ENCODE measurements around the gene HS6ST1. TPM values are rescaled to one million over a fixed set of nuclear protein-coding genes. Genes with fewer than 3 reads are reported as not detected.
A peak's percentile ranks its signal among the peaks of the same experiment; 100 is the strongest.

Gene HS6ST1
- total RNA-seq, 6 experiments from 2014 or later: 18.0 to 53.5 (median 31.0) TPM

DNA sequence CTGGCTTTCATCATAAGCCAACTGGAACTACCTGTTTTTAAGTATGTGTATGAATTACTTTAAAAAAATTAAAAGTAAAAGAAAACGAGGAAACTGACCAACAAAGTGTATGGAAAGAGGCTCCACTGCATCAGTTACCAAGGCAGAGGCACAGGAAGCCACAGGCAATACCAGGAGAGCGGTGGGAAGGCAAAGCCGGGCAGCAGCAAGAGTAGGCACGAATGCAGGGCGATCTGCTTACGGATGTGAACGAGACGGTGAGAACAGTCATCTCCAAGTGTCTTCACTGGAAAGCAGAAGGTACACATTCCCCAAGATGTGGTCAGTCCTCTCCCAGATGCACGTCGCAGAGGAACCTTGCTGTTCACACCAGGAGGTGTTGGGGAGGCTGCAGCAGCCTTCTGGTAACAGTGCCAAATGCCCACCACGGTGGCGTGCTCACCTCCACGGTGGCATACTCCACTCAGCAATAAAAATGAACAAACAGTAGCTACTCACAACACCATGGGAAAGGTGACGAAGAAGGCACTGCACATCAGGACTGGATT lies 43.1 kb downstream of the HS6ST1 start:
- H3K4me1 ChIP-seq: peaks cover 0 to 26% (median 8%) of the 10 kb centered on the region in 4 donors
- DNase-seq: no peak
- H3K9me3 ChIP-seq: no peaks in the 10 kb centered on the region
- 88% methylated on average over 2 of the region's 14 CpGs for WGBS (ENCODE audit: insufficient coverage, low coverage, low lambda C conversion rate, missing lambda C conversion rate)
- no peak overlapping the region for H3K27ac ChIP-seq
- no peak overlapping the region for H3K4me3 ChIP-seq
- H3K36me3 ChIP-seq: peaks cover 0 to 3% (median 2%) of the 10 kb centered on the region in 4 donors
- no peaks in the 10 kb centered on the region for H3K27me3 ChIP-seq
- TF ChIP-seq, protein P1, sequence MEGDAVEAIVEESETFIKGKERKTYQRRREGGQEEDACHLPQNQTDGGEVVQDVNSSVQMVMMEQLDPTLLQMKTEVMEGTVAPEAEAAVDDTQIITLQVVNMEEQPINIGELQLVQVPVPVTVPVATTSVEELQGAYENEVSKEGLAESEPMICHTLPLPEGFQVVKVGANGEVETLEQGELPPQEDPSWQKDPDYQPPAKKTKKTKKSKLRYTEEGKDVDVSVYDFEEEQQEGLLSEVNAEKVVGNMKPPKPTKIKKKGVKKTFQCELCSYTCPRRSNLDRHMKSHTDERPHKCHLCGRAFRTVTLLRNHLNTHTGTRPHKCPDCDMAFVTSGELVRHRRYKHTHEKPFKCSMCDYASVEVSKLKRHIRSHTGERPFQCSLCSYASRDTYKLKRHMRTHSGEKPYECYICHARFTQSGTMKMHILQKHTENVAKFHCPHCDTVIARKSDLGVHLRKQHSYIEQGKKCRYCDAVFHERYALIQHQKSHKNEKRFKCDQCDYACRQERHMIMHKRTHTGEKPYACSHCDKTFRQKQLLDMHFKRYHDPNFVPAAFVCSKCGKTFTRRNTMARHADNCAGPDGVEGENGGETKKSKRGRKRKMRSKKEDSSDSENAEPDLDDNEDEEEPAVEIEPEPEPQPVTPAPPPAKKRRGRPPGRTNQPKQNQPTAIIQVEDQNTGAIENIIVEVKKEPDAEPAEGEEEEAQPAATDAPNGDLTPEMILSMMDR (IDR thresholded peaks at IDR 0.05): no peak
- no peak for TF ChIP-seq POLR2A (IDR thresholded peaks at IDR 0.05)
- intact Hi-C loops (cut with DNase I): no loop called here
- no peak for ATAC-seq

DNA sequence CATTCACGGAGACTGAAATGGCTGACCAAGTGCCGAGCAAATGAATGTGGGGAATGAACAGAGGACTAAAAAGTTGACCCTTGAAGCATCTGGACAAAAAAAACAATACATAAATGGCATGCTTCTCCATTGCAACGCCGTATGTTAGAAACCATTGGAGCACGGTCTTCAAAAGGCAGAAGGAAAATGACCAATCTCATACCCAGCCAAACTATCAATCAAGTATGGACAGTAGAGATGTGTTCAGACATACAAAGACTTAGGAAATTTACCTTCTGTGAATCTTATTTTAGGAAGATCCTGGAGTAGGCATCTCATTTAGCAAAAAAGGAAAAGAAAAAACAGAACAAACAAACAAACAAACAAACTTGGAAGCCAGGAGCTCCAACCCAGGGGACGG lies 44.5 kb downstream of the HS6ST1 start:
- Histone ChIP-seq H3K27me3 (no peaks in the 10 kb centered on the region), H3K36me3 (peaks cover 0 to 3% (median 2%) of the 10 kb centered on the region in 4 donors), H3K9me3 (no peaks in the 10 kb centered on the region), H3K4me3 (no peak overlapping the region), H3K27ac (no peak overlapping the region), H3K4me1 (peaks cover 0 to 32% (median 15%) of the 10 kb centered on the region in 4 donors)
- intact Hi-C loops (cut with DNase I): no loop called here
- TF ChIP-seq POLR2A (IDR thresholded peaks at IDR 0.05): no peak
- TF ChIP-seq, protein P1 (IDR thresholded peaks at IDR 0.05): no peak
- no peak for ATAC-seq
- no peak for DNase-seq
- WGBS (ENCODE audit: insufficient coverage, low coverage, low lambda C conversion rate, missing lambda C conversion rate): 94% methylated on average over 6 of the region's 6 CpGs

DNA sequence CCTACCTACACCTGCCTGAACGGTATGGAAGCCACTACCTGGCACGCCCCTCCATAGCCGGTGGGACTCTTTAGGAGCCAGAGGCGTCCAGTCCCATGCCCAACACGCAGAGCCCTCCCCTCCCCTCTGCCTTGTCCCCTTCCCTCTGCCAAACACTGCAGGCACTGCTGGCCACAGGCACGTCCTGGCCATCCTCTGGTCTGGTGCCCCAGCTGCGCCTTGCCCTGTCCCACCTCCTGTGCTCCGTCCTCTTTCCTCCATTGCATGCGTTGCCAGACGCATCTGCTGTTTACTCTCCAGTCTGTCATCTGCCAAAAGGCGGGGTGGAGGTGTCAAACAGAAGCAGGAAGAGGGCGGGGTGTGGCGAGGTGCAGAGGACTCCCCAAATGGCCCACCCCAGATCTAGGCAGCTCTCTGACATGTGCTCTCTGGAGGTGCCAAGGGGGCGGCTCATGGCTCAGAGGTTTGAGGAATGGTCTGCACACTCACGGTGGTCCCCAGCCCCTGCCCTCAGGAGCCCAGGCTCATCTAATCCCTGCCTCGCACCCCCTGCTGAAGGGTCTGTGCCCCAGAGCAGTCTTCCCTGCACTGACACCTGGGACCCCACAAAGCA lies 45.1 kb downstream of the HS6ST1 start:
- H3K4me1 ChIP-seq: peaks cover 0 to 32% (median 15%) of the 10 kb centered on the region in 4 donors
- TF ChIP-seq, protein P1 (IDR thresholded peaks at IDR 0.05): no peak
- TF ChIP-seq POLR2A (IDR thresholded peaks at IDR 0.05): no peak
- no peaks in the 10 kb centered on the region for H3K9me3 ChIP-seq
- intact Hi-C loops (cut with DNase I): no loop called here
- WGBS (ENCODE audit: insufficient coverage, low coverage, low lambda C conversion rate, missing lambda C conversion rate): 83% methylated on average over 3 of the region's 16 CpGs
- H3K27ac ChIP-seq: no peak overlapping the region
- DNase-seq: peak in 1 of 3 donors; percentile 53
- peaks cover 0 to 3% (median 2%) of the 10 kb centered on the region in 4 donors for H3K36me3 ChIP-seq
- no peak for ATAC-seq
- H3K27me3 ChIP-seq: no peaks in the 10 kb centered on the region
- H3K4me3 ChIP-seq: no peak overlapping the region

DNA sequence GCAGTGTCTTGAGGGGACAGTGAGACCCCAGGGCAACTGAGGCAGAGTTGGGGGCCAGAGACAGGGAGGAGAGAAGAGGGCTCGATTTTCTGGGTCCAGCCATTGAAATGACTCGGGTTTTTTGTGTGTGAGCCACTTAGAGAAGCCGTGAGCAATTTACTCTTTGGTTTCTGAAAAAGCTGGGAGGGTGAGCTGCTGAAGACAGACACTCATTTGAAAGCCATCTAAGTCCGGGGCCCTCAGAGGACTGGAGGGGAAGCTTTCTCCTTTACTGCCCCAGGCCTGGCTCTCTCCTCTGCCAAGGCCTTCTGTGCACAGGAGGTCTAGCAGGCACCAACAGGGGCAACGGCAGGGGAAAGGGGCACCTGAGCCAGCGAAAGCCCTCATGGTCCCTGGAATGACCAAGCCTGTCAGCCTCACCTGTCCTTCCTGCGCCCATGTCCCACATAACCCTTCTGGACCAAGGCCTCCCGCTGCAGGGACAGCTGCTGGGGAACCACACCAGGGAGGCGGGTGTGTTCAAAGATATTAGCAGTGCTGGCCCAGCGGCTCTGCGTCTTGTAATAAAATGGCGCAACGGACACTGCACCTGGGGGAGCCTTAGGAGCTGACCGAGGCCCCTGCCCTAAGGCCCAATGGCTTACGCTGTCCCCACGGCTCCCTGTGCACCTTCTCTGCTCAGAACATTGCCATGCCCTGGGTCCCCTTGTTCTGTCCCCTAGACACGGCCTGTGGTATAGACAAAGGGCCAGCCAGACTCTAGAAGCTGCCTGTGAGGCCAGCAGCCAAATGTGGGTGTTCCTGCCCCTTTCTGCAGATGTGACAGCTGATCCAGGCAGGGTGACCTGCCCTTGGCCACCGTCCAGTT lies 45.8 kb downstream of the HS6ST1 start:
- intact Hi-C loops (cut with DNase I): no loop called here
- 92% methylated on average over 6 of the region's 18 CpGs for WGBS (ENCODE audit: insufficient coverage, low coverage, low lambda C conversion rate, missing lambda C conversion rate)
- DNase-seq: no peak

More for the DNA sequence above, 45.8 kb downstream of the HS6ST1 start:
- no peak for ATAC-seq
- Histone ChIP-seq H3K27ac (no peak overlapping the region), H3K4me1 (peaks cover 0 to 32% (median 15%) of the 10 kb centered on the region in 4 donors), H3K9me3 (no peaks in the 10 kb centered on the region), H3K4me3 (no peak overlapping the region), H3K36me3 (peaks cover 0 to 3% (median 2%) of the 10 kb centered on the region in 4 donors), H3K27me3 (no peaks in the 10 kb centered on the region)
- no peak for TF ChIP-seq POLR2A (IDR thresholded peaks at IDR 0.05)
- TF ChIP-seq, protein P1 (IDR thresholded peaks at IDR 0.05): no peak

All from right lobe of liver (tissue), 6 donors.